Measurements from ENCODE around the gene TMEM185A.
"Not testable (repeated sequence)": the region's sequence is repeated elsewhere in the genome, so short reads cannot be mapped to it uniquely, and the experiment has no call there.

DNA sequence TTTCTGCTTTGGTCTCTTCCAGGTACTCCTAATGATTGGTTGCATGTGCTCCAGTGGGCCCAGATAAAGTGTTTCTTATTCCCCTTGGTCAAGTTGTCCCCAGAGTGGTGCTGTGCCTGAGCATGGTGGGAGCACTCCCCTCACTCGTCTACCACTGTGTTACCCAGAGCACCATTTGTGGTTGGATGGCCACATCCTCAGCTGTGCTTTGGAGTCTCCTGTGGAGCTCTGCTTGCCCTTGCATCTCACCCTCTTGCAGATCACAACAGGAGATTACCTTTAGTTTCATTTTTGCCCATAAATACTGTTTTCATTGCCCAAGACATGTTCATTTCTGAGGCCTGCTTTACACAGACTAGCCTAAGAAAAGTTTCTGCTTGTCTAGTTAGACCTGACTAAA lies 81.1 kb downstream of the TMEM185A start:
- TF ChIP-seq, protein P1, sequence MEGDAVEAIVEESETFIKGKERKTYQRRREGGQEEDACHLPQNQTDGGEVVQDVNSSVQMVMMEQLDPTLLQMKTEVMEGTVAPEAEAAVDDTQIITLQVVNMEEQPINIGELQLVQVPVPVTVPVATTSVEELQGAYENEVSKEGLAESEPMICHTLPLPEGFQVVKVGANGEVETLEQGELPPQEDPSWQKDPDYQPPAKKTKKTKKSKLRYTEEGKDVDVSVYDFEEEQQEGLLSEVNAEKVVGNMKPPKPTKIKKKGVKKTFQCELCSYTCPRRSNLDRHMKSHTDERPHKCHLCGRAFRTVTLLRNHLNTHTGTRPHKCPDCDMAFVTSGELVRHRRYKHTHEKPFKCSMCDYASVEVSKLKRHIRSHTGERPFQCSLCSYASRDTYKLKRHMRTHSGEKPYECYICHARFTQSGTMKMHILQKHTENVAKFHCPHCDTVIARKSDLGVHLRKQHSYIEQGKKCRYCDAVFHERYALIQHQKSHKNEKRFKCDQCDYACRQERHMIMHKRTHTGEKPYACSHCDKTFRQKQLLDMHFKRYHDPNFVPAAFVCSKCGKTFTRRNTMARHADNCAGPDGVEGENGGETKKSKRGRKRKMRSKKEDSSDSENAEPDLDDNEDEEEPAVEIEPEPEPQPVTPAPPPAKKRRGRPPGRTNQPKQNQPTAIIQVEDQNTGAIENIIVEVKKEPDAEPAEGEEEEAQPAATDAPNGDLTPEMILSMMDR (IDR thresholded peaks at IDR 0.05; ENCODE audit: low read depth, low read length, poor library complexity, severe bottlenecking): not testable (repeated sequence)
- TF ChIP-seq EZH2phosphoT487 (IDR thresholded peaks at IDR 0.05; ENCODE audit: borderline replicate concordance, low read length): not testable (repeated sequence)

Data from DOHH2 (cell line).